ENCODE measurements around the gene KITLG. TPM values are rescaled to one million over a fixed set of nuclear protein-coding genes. Genes with fewer than 3 reads are reported as not detected.

The KITLG gene
- total and polyA plus RNA-seq, 2 experiments from 2014 or later, result 3.1 to 10.7 TPM

- no peak for TF ChIP-seq ETS1 (IDR thresholded peaks at IDR 0.05)
- no peak for TF ChIP-seq ZNF462 (CRISPR knock-in tag; IDR thresholded peaks at IDR 0.05)
- no peak for TF ChIP-seq POLR2AphosphoS5 (IDR thresholded peaks at IDR 0.05; ENCODE audit: low read depth)
- no peak for TF ChIP-seq ZNF114 (CRISPR knock-in tag; IDR thresholded peaks at IDR 0.05)
- TF ChIP-seq EZH2 (IDR thresholded peaks at IDR 0.05; ENCODE audit: low read depth, unreplicated experiment), result no peak
- no peak for TF ChIP-seq CREB1 (CRISPR knock-in tag; IDR thresholded peaks at IDR 0.05; ENCODE audit: low read depth)
- no peak for TF ChIP-seq ZNF331 (CRISPR knock-in tag; IDR thresholded peaks at IDR 0.05; ENCODE audit: low read depth)
- TF ChIP-seq CTCF (conservative IDR thresholded peaks at IDR 0.05; ENCODE audit: low read depth in 2 of 2), result no peak
- no peak for TF ChIP-seq NANOG (IDR thresholded peaks at IDR 0.05; ENCODE audit: borderline replicate concordance)
- no peak for TF ChIP-seq JUNB (IDR thresholded peaks at IDR 0.05; ENCODE audit: unreplicated experiment)
- TF ChIP-seq EZH2phosphoT487 (IDR thresholded peaks at IDR 0.05; ENCODE audit: unreplicated experiment), result no peak
- no peak for TF ChIP-seq STAT1 (IDR thresholded peaks at IDR 0.05; ENCODE audit: unreplicated experiment)
- TF ChIP-seq REST (IDR thresholded peaks at IDR 0.05; ENCODE audit: unreplicated experiment), result no peak
- Histone ChIP-seq H3K27me3 (ENCODE audit: insufficient read depth) (peaks cover 13% of the 10 kb centered on the region), H3K27ac (ENCODE audit: low read depth) (no peak overlapping the region), H4K20me1 (replicated peaks; ENCODE audit: insufficient read depth) (peaks cover 8% of the 10 kb centered on the region; the same call in 1 of the 2 replicates), H3K4me1 (ENCODE audit: insufficient read depth) (peaks cover 64% of the 10 kb centered on the region), H3K9me2 (ENCODE audit: insufficient read depth) (no peaks in the 10 kb centered on the region), H3K79me2 (replicated peaks; ENCODE audit: insufficient read depth) (peaks cover 30% of the 10 kb centered on the region), H3K4me3 (no peak overlapping the region), H2AFZ (no peak overlapping the region), H3K36me3 (ENCODE audit: insufficient read depth) (no peaks in the 10 kb centered on the region), H3F3A (replicated peaks; ENCODE audit: low read depth) (no peaks in the 10 kb centered on the region), H3K4me2 (peak overlapping the region; percentile 35; the same call in 1 of the 2 replicates)
- H3K27ac Mint-ChIP-seq, result no peak overlapping the region
- no peaks in the 10 kb centered on the region for H3K9me3 Mint-ChIP-seq
- DNase-seq (ENCODE audit: low spot score) (no peak), ATAC-seq (no peak)
- H3K4me1 Mint-ChIP-seq, result peaks cover 65% of the 10 kb centered on the region
- no peak overlapping the region for H3K4me3 Mint-ChIP-seq
- no peaks in the 10 kb centered on the region for H3K36me3 Mint-ChIP-seq (ENCODE audit: low read depth)
- peaks cover 5% of the 10 kb centered on the region for H3K27me3 Mint-ChIP-seq (ENCODE audit: insufficient read depth, low read depth, poor library complexity)
Measured at GRCh38 chr12:88573583-88573982, 6.7 kb downstream of the KITLG start.

Data from GM23338 (cell line).